Measurements from ENCODE around the gene APOO.
A peak's percentile ranks its signal among the peaks of the same experiment; 100 is the strongest.
"Not testable (repeated sequence)": the region's sequence is repeated elsewhere in the genome, so short reads cannot be mapped to it uniquely, and the experiment has no call there.

APOO gene

GRCh38 chrX:23902419-23902818 lies 5.3 kb downstream of the APOO start:
- peak; percentile 38 for DNase-seq (ENCODE audit: low spot score)

DNA sequence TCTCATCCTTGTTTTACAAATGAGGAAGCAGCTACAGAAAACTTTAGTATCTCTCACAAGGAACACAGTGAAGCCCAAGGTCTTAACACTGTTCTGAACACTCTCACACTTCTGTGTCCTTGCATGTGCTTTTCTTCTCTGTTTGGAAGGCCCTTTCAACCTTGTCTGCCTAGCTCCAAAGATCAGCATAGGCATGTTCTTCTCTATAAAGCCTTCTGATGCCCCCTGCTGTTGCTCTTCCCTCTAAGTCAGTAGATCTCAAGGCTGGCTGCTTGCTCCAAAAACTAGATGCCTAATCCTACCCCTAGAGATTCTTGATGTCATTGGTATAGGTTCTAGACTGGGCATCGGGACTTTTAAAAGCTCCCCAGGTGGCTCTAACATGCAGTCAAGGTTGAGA lies 5.9 kb downstream of the APOO start:
- peak; percentile 36 for DNase-seq (ENCODE audit: low spot score)

GRCh38 chrX:23901060-23901459 lies 6.7 kb downstream of the APOO start:
- DNase-seq (ENCODE audit: low spot score), result no peak

- no peak for DNase-seq (ENCODE audit: low spot score)
Measured at GRCh38 chrX:23900220-23900797, 7.4 kb downstream of the APOO start.

GRCh38 chrX:23898412-23898959 lies 9.3 kb downstream of the APOO start:
- no peak for DNase-seq (ENCODE audit: low spot score)

DNA sequence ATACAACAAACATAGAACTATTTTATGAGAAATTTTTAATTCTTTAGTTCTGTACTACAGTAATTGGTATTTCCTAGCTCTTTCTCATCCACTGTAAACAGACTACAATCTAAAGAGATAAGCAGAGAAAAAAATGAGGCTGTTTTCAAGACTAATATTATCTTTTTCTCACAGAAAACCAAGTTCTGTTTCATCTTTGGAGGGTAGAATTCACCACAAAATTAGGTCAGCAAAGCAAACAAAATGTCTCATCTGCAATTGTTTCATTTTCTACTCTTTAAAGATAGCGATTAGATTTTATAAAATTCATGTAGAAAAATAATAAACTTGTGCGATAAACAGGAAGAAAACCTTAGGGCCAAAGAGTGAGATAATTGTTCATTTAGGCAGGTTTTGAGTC lies 10.8 kb downstream of the APOO start:
- DNase-seq (ENCODE audit: low spot score), result no peak

GRCh38 chrX:23896539-23896938 lies 11.2 kb downstream of the APOO start:
- DNase-seq (ENCODE audit: low spot score), result not testable (repeated sequence)

- DNase-seq (ENCODE audit: low spot score), result not testable (repeated sequence)
Measured at GRCh38 chrX:23894993-23895392, 12.7 kb downstream of the APOO start.

GRCh38 chrX:23890933-23891332 lies 16.8 kb downstream of the APOO start:
- DNase-seq (ENCODE audit: low spot score), result no peak

- DNase-seq (ENCODE audit: low spot score), result no peak
Measured at GRCh38 chrX:23888887-23889501, 18.7 kb downstream of the APOO start.

DNA sequence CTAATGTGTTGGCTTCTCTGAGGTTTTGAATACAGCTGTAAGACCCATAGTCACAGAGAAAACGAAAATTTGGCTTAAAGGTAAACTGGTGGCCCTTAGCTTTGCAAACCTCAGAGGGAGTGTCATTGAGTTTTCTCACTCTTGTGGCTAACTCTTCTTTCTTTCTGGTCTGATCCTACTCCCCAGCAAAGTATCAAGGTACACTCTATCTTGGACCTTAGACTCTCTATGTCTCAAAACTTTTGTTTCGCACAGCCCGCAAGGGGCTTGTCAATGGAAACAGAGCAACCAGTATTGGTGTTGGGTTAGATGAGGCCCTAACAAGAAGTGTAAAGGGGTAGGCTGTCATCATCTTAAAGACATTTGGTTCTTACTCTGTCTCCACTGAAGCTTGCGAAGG lies 19.8 kb downstream of the APOO start:
- no peak for DNase-seq (ENCODE audit: low spot score)

DNA sequence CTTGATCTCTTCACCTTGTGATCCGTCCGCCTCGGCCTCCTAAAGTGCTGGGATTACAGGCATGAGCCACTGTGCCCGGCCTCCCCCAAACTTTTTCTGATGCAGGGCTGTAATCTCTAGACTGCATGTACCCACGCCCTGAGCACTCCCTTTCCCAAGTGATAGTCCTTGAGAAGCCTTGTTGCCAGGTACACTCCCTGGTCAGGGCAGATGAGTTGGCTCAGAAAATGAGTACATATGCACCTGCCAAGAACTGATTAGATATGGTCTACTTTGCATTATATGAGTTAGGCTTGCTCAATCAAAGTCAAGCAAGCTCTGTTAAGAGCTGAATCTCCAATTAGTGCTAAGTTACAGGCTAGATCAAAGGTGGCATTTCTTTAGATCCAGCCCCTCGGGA lies 20.3 kb downstream of the APOO start:
- no peak for DNase-seq (ENCODE audit: low spot score)

DNA sequence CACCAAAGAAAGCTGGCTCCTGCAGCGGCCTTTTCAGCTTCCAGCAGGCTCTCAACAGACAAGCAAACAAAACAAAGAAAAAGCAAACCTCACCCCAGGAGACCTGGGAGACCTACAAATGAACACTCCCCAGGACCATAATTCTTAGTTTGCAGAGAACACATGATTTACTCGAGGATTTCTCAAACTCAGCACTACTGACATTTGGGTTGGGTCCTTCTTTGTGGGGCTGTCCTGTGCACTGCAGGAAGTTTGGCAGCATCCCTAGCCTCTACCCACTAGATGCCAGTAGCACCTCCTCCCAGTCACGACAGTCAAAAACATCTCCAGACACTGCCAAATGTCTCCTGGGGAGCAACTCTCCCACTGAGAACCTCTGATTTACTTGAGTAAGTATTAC lies 21.9 kb downstream of the APOO start:
- DNase-seq (ENCODE audit: low spot score), result no peak

GRCh38 chrX:23884427-23885024 lies 23.2 kb downstream of the APOO start:
- no peak for DNase-seq (ENCODE audit: low spot score)

- DNase-seq (ENCODE audit: low spot score), result no peak
Measured at GRCh38 chrX:23883737-23884354, 23.9 kb downstream of the APOO start.

DNA sequence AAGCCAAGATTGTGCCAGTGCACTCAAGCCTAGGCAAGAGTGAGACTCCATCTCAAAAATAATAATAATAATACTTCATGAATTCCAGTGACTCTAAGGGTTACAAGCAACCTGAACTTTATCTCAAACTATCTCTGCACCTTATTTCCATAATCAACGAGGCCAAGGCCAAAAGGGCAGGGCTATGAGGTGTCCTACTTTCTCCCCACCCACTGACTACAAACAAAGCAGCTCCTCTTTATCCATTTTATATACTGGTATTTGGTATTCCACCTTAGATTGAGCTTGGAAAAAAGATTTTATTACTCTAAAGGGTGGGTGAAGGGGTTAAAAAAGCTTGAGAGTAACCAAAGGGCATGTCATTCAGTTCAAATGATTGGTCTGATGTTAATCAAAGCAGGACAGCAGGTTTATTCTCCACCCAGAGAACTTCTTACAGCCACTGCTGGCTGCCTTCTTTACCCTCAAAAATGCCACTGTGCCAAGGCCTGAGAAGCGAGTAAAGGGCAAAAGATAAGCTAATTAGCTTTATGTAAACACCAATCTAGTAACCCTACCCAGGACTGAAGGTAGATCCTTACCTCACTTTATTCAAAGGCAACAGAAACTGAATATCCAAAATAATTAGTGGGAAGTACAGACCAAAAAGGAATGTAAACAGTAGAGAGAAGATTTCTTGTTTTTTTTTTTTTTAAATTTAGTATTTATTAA lies 28.2 kb downstream of the APOO start:
- no peak for DNase-seq (ENCODE audit: low spot score)

DNA sequence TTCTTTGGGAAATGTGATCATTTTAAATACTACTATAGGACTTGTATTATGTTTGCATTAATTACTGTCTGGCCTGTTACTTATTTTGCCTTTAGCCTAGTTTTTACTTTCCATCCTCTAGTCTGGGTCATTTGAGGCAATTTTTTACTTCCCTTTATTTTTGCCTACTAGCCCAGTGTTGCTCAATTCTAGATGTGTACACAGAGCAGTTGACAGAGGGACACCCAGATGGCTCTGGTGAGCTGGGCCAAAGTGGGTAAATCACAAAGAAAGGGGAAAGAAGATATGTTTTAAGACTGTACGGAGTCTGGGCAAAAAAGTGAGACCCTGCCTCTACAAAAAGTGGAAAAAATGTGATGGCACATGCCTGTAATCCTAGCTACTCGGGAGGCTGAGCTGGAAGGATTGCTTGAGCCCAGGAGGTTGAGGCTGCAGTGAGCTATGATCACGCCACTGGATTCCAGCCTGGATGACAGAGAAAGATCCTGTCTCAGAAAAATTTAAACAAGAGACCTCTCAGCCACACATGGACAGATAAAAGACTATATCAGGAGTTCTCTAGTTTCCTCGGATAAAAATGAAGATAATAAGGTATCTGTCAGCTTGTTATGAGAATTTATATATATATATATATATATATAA lies 35.7 kb downstream of the APOO start:
- no peak for DNase-seq (ENCODE audit: low spot score)

- DNase-seq (ENCODE audit: low spot score), result no peak
Measured at GRCh38 chrX:23870041-23870440, 37.7 kb downstream of the APOO start.

DNA sequence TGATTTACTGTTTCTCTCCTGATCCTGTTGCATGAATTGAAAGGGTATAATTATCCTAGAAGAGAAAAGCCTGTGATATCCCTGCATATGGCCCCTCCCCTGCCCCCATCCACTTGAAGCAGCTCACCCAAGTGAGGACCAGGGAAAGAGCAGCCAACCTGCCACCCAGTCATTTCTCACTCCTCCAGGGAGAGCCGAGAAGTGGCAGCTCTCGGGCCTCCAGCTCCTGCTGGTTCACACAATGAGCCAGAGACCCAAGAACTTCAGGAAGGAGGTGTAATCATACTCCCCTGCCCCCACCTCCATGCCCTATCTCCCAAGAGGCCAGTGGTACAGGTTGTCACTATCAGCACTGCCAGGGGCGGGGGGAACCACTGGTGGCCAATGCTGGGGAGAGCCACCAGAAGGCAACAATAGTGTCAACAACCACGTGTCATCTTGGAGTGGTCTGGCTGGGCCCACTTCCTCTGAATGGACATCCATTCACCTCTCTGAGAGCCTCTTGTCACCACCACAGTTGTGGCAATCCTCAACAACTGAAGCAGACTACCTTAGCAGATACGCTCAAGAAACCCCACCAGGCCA lies 42.9 kb downstream of the APOO start:
- DNase-seq (ENCODE audit: low spot score), result no peak

DNA sequence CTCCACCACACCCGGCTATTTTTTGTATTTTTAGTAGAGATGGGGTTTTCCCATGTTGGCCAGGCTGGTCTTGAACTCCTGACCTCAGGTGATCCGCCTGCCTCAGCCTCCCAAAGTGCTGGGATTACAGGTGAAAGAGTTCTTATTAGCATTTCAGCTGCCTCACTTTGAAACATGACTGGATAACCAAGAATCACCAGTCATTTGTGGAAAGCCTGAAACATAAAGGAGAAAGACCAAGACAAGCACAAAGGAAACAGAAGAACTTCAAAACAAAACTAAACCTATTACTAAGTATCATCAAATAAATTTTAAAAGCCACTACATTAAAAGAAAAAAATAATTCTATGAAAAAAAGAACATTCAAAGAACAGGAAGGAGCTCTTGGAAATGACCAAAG lies 45.8 kb downstream of the APOO start:
- not testable (repeated sequence) for DNase-seq (ENCODE audit: low spot score)

GRCh38 chrX:23861215-23861896 lies 46.4 kb downstream of the APOO start:
- no peak for DNase-seq (ENCODE audit: low spot score)
